ENCODE measurements around the gene NUDT16L1. TPM values are rescaled to one million over a fixed set of nuclear protein-coding genes. Genes with fewer than 3 reads are reported as not detected.

The NUDT16L1 gene
- total and polyA plus RNA-seq, 7 donors, result 6.3 to 20.2 (median 7.7) TPM

- no peaks in the 10 kb centered on the region for H3K9me3 ChIP-seq
- intact Hi-C loops (cut with DNase I), result no loop called here
- no peaks in the 10 kb centered on the region for H3K27me3 ChIP-seq (ENCODE audit: insufficient read depth in 3 of 3, low read length in 2 of 3)
- no peak overlapping the region for H3K4me3 ChIP-seq
- DNase-seq (no peak), ATAC-seq (no peak)
- H3K27ac ChIP-seq, result peak overlapping the region; percentile 48
- no peak for TF ChIP-seq CTCF (IDR thresholded peaks at IDR 0.05)
- H3K36me3 ChIP-seq (ENCODE audit: insufficient read depth in 1 of 2, low read depth in 1 of 2), result peaks cover 3 to 47% of the 10 kb centered on the region in 2 donors
- peaks cover 10% of the 10 kb centered on the region for H3K4me1 ChIP-seq
- 72 to 78% (median 77%) methylated on average over 5 of the region's 5 CpGs for whole genome bisulfite sequencing, 3 donors
Measured at GRCh38 chr16:4663465-4663776, 29.9 kb upstream of the NUDT16L1 start.

GRCh38 chr16:4663777-4664465, 29.4 kb upstream of the NUDT16L1 start:
- TF ChIP-seq CTCF (IDR thresholded peaks at IDR 0.05), result no peak
- peaks cover 10% of the 10 kb centered on the region for H3K4me1 ChIP-seq
- no peaks in the 10 kb centered on the region for H3K9me3 ChIP-seq
- DNase-seq (peak; percentile 54 to 73), ATAC-seq (peak; percentile 16 to 46 (median 33))
- 66 to 71% (median 67%) methylated on average over 25 of the region's 25 CpGs for WGBS, 3 donors
- H3K36me3 ChIP-seq (ENCODE audit: insufficient read depth in 1 of 2, low read depth in 1 of 2), result peaks cover 8 to 47% of the 10 kb centered on the region in 2 donors
- H3K27me3 ChIP-seq (ENCODE audit: insufficient read depth in 3 of 3, low read length in 2 of 3), result no peaks in the 10 kb centered on the region
- H3K27ac ChIP-seq, result peak overlapping the region; percentile 48
- intact Hi-C loops (cut with DNase I), result no loop called here
- no peak overlapping the region for H3K4me3 ChIP-seq

- no peak overlapping the region for H3K27ac ChIP-seq
- peaks cover 9 to 48% of the 10 kb centered on the region in 2 donors for H3K36me3 ChIP-seq (ENCODE audit: insufficient read depth in 1 of 2, low read depth in 1 of 2)
- intact Hi-C loops (cut with DNase I), result no loop called here
- H3K4me1 ChIP-seq, result peaks cover 10% of the 10 kb centered on the region
- DNase-seq (peak in 1 of 2 donors; percentile 64), ATAC-seq (peak in 3 of 4 donors; percentile 17 to 31 (median 23))
- WGBS, 3 donors, result 66 to 72% (median 70%) methylated on average over 25 to 26 of the region's 26 CpGs
- TF ChIP-seq CTCF (IDR thresholded peaks at IDR 0.05), result no peak
- H3K27me3 ChIP-seq (ENCODE audit: insufficient read depth in 3 of 3, low read length in 2 of 3), result no peaks in the 10 kb centered on the region
- no peaks in the 10 kb centered on the region for H3K9me3 ChIP-seq
- no peak overlapping the region for H3K4me3 ChIP-seq
Measured at GRCh38 chr16:4664538-4665418, 28.6 kb upstream of the NUDT16L1 start.

GRCh38 chr16:4666537-4667202, 26.7 kb upstream of the NUDT16L1 start:
- no peaks in the 10 kb centered on the region for H3K27me3 ChIP-seq (ENCODE audit: insufficient read depth in 3 of 3, low read length in 2 of 3)
- H3K4me1 ChIP-seq, result peaks cover 10% of the 10 kb centered on the region
- no peak overlapping the region for H3K27ac ChIP-seq
- 87% methylated on average over 19 to 20 of the region's 20 CpGs for WGBS, 3 donors
- no peak for TF ChIP-seq CTCF (IDR thresholded peaks at IDR 0.05)
- DNase-seq (no peak), ATAC-seq (no peak)
- H3K4me3 ChIP-seq, result no peak overlapping the region
- intact Hi-C loops (cut with DNase I), result no loop called here
- H3K36me3 ChIP-seq (ENCODE audit: insufficient read depth in 1 of 2, low read depth in 1 of 2), result peaks cover 13 to 58% of the 10 kb centered on the region in 2 donors
- no peaks in the 10 kb centered on the region for H3K9me3 ChIP-seq
